HG02623 (cell line): Measurements from ENCODE around the gene NNMT.

ENCODE experiments used
- ATAC-seq: cut with Tn5 transposase; IDR thresholded peaks from one replicate; pipeline ENCODE4 v1.9.1; 2021; ENCODE audit warnings: moderate library complexity; ENCODE audit not compliant: unreplicated experiment

The NNMT gene

DNA sequence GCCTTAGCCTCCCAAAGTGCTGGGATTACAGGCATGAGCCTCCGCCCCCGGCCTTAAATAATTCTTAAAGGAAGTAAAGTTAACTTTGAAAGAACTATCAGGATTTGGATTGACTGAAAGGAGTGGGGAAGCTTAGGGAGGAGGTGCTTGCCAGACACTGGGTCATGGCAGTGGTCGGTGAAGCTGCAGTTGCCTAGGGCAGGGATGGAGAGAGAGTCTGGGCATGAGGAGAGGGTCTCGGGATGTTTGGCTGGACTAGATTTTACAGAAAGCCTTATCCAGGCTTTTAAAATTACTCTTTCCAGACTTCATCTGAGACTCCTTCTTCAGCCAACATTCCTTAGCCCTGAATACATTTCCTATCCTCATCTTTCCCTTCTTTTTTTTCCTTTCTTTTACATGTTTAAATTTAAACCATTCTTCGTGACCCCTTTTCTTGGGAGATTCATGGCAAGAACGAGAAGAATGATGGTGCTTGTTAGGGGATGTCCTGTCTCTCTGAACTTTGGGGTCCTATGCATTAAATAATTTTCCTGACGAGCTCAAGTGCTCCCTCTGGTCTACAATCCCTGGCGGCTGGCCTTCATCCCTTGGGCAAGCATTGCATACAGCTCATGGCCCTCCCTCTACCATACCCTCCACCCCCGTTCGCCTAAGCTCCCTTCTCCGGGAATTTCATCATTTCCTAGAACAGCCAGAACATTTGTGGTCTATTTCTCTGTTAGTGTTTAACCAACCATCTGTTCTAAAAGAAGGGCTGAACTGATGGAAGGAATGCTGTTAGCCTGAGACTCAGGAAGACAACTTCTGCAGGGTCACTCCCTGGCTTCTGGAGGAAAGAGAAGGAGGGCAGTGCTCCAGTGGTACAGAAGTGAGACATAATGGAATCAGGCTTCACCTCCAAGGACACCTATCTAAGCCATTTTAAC is at the start of gene NNMT:
TSS of gene NNMT (plus strand) at position 724 of the 929 bp plus-strand sequence. CDS start at position 882, 158 bp downstream.
- no peak for ATAC-seq

DNA sequence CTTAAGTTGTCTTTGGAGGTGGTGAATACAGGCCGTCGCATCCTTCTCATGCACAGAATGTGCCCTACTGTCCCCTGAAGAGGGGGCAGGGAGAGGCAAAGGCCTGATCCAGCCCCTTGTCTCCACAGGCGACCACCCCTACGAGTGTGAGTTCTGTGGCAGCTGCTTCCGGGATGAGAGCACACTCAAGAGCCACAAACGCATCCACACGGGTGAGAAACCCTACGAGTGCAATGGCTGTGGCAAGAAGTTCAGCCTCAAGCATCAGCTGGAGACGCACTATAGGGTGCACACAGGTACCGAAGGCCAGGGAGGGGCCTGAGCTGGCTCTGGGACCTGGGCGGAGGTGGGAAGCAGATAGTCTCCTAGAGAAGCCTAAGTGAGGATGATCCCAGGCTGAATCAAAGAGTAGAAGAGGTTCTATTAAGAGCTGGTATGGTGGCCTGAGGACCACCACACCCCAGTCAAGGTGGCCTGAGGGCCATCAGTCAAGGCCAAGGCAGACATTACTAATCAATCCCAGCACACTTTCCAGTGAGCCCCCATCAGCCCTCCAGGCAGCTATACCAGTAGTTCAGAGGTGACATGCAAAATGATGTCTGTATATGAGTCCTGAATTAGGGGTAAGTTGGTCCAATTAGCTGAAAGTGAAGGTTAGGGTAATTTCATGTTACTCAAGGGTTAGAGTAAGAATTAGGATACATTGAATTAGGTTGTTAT is 49.0 kb upstream of the NNMT start:
- ATAC-seq, result no peak

DNA sequence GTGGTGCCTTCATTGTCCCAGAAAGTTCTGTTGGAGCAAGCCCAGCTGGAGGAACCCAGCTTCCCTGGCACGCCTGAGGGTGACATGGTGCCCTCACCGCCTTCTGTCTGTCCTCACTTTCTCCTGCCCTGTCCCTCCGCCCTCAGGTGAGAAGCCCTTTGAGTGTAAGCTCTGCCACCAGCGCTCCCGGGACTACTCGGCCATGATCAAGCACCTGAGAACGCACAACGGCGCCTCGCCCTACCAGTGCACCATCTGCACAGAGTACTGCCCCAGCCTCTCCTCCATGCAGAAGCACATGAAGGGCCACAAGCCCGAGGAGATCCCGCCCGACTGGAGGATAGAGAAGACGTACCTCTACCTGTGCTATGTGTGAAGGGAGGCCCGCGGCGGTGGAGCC is 46.0 kb upstream of the NNMT start:
- no peak for ATAC-seq

DNA sequence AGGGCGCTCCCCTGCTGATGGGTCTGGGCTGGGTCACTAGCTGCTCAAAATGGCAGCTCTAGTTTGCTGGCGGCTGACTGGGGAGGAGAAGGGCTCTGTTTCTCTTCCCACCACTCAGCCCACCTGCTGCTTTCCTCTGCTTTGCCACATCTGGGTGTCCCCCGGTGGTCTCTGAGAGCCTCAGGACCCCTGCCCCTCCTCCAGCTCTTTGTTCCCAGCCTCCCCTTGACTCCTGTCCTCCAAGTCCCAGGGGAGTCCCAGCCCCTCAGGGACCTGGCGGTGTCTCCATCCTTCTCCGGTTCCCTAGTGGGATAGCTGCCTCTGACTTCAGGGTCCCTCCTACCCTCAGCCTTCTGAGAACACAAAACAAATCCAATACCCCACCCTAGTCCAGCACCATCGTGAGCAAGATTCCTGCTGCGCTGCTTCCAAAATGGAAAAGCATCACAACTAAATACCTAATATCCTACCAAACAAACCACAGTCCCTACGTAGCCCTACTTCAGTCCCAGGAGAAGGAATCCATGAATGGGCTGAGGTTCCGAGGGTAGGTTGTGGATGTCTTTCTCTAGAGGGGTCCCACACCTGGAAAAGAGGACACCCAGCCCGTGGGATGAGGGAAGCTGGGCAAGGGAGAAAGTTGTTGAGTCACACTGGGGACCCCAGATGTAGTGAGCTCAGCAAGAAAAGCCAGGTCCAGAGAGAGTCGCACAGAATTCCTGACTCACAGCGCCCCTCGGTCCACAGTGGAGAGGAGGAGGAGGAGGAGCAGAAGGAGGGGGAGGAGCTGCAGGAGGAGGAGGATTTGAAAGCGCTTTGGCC is 45.0 kb upstream of the NNMT start:
- ATAC-seq, result no peak

DNA sequence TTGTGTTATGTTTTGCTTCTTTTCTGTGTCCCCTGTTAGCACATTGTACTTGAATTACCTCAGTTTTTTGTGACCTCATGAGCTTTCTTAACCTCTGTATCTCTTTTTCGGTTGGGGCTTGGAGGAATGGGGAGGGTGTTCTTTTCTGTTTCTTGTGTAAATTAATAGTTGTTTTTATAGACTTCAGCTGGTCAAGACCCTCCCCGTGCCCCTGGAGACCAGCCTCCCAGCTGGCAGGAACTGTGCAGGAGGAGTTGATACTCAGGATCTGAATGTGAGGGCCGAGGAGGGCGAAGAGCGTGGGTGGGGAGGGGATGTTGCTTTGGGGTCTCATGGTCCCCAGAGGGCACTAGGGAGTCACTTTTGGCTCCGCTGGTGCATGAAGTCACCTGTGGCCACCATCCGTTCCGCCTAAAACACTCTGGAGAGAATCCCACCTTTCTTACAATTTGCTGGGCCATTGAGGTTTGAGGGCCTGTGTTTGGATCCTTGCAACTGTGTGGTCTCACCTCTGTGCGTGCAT is 44.3 kb upstream of the NNMT start:
- no peak for ATAC-seq

DNA sequence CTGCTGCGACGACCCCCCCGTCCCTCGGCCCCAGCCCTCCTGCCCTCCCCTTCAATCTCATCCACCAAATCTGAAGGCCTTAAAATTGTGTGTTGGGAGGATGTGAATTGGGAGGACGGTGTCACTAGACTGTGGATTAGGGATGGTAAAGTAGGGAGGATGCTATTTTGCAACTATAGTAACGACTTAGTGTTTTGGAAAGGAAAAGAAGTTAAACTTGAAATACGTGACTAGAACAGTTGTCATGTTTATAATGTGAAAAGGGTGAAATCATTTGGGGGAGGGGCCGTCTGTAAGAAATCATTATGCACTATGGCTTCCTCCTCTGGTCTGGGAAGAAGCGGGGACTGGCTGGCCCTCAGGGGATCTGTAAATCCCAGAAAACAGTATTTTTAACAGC is 43.4 kb upstream of the NNMT start:
- ATAC-seq, result no peak

DNA sequence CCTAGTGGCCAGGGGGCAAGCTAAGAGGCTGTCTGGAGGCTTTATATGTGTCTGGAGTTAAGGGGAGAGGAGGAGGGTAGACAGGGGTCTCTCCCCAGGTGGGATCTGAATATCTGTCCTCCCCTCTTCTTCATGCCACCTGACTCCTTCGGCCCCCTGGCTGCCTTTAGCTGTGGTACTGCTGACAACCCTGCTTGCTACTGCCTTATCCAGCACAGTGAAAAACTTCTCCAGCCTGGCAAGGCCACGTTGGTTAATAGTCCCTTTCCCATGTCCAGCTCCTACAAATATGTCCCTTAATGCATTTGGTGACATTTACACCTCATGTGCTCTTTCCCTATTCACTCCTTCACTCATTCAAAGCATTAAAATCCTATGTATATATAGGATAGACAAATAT is 42.4 kb upstream of the NNMT start:
- no peak for ATAC-seq

DNA sequence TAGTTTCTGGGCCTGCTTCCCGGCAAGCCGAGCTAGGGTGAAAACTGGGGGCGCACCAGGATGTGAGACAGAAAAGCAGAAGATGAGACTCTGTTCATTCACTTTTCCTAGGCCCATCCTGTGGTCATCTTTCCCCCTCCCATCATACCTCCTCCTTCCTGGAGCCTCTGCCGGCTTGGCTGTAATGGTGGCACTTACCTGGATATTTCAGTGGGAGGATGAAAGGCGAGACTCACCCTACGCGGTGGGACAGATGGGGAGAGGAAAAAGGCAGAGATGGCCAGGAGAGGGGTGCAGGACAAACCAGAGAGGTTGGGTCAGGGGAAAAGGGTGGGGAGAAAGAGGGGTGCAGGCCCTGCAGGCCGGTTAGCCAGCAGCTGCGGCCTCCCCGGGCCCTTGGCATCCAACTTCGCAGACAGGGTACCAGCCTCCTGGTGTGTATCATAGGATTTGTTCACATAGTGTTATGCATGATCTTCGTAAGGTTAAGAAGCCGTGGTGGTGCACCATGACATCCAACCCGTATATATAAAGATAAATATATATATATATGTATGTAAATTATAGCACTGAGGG is 41.5 kb upstream of the NNMT start:
- no peak for ATAC-seq

DNA sequence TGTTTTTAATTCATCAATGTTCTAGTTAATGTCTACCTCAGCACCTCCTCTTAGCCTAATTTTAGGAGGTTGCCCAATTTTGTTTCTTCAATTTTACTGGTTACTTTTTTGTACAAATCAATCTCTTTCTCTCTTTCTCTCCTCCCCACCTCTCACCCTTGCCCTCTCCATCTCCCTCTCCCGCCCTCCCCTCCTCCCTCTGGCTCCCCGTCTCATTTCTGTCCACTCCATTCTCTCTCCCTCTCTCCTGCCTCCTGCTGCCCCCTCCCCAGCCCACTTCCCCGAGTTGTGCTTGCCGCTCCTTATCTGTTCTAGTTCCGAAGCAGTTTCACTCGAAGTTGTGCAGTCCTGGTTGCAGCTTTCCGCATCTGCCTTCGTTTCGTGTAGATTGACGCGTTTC is 40.9 kb upstream of the NNMT start:
- no peak for ATAC-seq

DNA sequence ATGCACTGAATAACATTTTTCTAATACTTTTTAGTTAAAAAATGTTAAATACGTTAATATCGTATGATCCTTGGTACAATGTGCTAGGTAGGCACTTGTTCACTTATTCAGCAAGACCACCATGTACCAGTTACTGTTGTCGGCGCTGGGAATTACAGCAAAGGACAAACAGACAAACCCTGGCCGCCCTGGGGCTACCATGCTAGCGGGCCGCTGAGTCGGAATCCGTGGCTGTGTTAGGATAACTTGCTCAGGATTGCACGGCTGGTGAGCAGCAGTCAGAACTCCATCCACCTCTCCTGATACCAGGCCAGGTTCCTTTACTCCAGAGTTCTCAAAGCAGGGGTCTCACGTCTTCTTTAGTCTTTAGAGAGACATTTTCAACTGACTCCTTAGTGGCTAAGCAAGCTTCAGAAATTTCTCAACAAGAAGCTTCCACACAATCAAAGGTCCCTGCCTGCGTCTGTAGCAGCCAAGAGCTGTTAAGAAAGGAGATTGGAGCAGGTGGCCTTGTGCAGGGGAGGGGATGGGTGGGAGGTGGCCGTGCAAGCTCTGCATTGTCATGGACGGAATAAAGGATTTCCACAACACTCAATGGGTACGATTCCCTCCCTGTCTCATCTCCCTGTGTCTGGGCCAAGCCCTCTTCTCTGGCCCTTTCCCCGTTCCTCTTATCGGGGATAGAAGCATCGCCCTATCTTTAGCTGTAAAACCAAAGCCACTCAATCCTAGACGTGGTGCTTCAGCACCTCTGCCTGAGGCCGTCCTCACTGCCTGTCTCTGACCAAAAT is 39.8 kb upstream of the NNMT start:
- no peak for ATAC-seq

DNA sequence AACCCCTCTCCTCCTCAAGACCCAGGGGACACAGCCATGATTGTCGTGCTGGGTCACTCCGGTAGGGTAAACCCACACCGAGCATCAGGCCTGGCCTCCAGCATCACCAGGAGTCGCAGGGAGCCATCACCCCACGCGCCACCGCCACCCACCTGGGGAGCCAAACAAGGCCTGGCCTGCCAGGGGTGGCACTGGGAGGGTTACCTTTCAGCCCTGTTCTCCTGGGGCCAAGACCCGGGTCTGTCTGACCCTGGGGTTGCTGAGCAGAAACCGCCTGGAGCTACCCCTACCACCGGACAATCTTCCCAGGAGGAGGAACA is 39.3 kb upstream of the NNMT start:
- no peak for ATAC-seq

DNA sequence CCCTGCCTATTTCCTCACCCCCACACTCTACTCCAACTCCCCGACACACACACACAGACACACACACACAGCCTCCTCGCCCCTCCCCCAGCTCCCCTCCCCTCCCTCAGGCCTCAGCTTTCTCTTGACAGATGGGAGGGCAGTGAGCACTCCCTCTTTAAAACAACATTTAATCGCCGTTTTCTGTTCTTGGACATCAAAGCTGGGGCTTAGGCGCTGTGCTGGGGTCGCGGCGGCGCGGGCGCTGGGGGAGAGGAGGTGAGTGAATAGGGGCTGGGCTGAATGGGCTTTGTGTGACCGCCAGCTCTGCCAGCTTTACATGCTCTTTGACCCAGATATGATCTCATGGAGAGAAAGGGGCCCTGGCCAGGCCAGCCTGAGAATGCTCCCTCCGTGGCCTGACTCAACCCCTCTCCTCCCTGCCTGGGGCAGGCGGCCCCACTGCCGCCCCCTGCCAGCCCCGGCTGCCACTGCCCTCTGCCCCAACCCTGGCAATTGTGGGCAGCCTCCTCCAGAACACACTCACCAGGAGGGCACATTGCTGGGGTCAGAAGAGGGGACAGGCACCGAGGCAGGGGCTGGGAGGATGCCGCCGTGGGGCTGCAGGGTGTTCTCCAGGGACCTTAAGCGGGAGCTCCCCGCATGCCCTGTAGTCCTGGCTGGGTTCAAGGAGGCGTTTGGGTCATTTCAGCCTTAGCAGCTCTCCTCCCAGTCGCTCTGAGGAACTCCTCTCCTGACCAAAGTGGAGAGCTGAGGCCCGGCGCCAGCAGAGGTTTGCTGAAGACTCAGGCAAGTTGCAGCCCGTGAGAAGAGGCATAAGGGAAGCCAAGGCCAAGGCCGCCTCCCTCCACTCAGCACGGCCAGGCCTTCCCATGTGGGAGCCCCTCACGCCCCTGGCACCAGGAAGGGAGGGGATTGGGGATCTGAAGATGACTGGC is 38.3 kb upstream of the NNMT start:
- ATAC-seq, result no peak

DNA sequence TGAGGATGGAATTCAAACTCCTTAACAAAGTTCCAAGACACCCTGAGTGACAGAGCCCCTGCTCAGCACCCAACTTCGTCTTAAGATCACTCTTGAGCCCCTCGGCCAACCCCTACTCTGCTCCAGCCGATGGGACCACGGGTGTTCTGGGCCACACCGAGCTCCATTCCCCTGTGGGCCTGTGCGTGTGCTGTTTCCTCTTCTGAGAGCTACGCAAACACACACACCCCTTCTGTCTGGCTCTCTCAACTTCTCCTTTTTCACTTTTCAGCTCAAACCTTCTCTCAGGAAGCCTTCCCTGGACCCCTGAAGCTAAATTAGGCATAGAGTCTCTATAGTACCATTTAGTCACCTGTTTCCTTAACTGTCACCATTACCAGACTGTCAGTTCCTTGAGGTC is 37.5 kb upstream of the NNMT start:
- ATAC-seq, result no peak

DNA sequence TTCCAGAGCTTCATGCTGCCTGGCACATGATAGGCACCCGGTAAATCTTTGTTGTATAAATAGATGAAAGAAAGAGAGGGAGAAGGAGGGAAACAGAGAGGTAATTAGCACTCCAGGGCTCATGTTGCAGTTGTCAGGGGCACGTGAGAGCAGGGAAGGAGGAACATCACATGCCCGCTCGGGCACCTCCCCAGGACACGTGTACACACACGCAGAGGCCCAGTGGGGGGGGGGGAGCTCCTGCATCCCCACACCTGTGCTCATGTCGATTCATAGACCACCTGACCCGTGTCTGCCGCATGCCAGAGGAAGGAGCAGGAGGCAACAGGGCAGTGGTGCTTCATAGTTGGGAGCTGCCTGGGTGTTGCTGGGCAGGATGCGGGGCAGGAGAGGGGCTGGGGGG is 37.1 kb upstream of the NNMT start:
- no peak for ATAC-seq

DNA sequence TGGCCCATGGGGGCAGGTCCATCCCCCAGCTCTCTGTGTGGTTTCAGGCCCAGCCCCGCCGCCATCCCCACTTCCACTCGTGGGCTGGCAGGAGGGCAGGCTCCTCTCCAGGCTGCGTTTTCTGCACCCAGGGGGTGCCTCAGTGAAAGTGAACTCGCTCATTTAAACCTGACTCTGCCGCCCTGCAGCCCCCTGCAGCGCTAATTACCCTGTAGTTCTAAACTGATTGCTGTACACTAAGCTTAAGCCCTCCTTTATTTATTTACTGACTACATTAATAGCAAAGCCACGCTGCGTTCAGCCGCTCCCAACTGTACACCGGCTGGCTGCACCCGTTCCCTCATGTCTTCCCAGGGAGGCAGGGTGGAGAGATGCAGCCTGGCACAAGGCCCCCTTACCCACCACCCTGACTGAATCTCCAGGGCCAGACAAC is 36.6 kb upstream of the NNMT start:
- ATAC-seq, result no peak

DNA sequence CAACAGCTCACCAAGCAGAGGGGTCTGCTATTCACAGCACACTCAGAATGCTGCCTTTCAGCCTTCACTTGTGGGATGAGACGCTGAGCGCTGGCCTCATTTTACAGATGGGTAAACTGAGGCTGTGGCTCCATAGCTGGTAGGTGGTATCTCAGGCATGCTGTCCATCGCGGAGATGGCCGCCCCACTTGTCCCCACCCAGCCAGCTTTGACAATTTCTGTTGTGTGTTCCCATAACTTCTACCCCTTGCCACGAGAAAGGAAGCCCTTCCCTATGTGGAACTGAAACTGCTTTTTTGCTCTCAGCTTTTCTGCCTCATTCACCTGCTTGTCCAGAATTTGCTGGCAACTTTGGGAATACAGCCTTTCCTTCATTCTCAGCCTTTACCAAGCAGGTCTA is 36.1 kb upstream of the NNMT start:
- no peak for ATAC-seq

DNA sequence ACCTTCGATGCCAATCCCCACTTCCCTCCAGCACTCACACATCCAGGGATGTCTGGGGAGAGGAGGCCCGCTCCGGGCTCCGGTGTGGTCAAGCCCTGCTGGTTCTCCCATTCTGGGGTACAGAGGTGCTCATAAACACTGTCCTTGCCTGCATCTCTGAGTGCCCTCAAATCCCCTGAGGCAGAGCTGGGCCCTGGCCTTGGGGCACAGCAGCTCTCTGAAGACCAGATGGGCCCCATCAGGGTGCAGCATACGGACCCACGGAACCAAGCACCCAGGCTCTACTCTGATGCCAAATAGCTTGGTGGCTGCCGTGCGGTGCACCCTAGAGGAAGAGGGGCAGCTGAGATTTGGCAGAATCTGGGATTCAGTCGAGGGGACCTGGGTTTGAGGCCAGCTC is 35.7 kb upstream of the NNMT start:
- no peak for ATAC-seq

DNA sequence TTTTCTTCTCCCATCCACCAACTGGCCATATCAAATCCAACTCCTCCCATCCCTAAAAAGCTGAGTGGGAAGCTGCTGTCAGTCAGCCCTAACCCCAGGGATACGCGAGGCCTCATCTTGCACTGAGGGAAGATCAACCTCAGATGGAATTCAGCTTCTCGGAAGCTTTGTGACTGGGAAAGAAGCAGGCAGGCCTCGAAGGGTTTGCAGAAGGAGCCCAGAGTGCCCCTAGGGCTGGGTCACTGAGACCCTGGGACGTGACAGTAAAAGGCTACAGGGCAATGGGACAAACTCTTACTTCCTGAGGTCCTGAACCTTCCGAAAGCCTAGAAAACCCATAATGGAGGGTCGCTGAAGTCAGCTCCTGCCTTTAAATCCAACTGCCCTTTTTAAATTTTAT is 34.4 kb upstream of the NNMT start:
- ATAC-seq, result no peak
